ENCODE results near the gene SLC51A. TPM values are rescaled to one million over a fixed set of nuclear protein-coding genes. Genes with fewer than 3 reads are reported as not detected.
A peak's percentile ranks its signal among the peaks of the same experiment; 100 is the strongest.

SLC51A gene
- total and polyA plus RNA-seq, 2 of the 13 experiments (the other 11 are each of a cell fraction or from before 2014, with no cell fraction given): 4.3 to 48.8 TPM

- no peak for TF ChIP-seq ZNF142 (CRISPR knock-in tag; IDR thresholded peaks at IDR 0.05)
- TF ChIP-seq DBP (CRISPR knock-in tag; IDR thresholded peaks at IDR 0.05; ENCODE audit: not compliant biosample characterization): no peak
- TF ChIP-seq RXRB (CRISPR knock-in tag; IDR thresholded peaks at IDR 0.05; ENCODE audit: borderline replicate concordance): 0 out of 2 replicates have a peak, but pooled peaks have one; percentile 11
- TF ChIP-seq TRIM24 (CRISPR knock-in tag; IDR thresholded peaks at IDR 0.05): no peak
- no peak; the same call in 1 of the 2 replicates for TF ChIP-seq ADNP (CRISPR knock-in tag; IDR thresholded peaks at IDR 0.05)
- no peak for TF ChIP-seq SP2 (CRISPR knock-in tag; IDR thresholded peaks at IDR 0.05)
- TF ChIP-seq ZNF549 (CRISPR knock-in tag; IDR thresholded peaks at IDR 0.05): no peak
- no peak for TF ChIP-seq SNAPC2 (CRISPR knock-in tag; IDR thresholded peaks at IDR 0.05)
- no peak for TF ChIP-seq FIP1L1 (IDR thresholded peaks at IDR 0.05; ENCODE audit: borderline replicate concordance, insufficient read depth, low read depth, low read length)
- TF ChIP-seq ZNF687 (CRISPR knock-in tag; IDR thresholded peaks at IDR 0.05): peak; percentile 70
- TF ChIP-seq FOXA1 (IDR thresholded peaks at IDR 0.05): no peak
- no peak for TF ChIP-seq FOXA1 (CRISPR knock-in tag; IDR thresholded peaks at IDR 0.05)
- no peak for TF ChIP-seq AGO2 (optimal IDR thresholded peaks at IDR 0.05; ENCODE audit: low read depth, low read length)
- TF ChIP-seq HOXA7 (CRISPR knock-in tag; IDR thresholded peaks at IDR 0.05): no peak
- no peak for TF ChIP-seq GATAD1 (CRISPR knock-in tag; IDR thresholded peaks at IDR 0.05)
- TF ChIP-seq ZBTB20 (CRISPR knock-in tag; IDR thresholded peaks at IDR 0.05; ENCODE audit: borderline replicate concordance, low read depth): no peak
- no peak for TF ChIP-seq GPN1 (CRISPR knock-in tag; IDR thresholded peaks at IDR 0.05; ENCODE audit: borderline replicate concordance)
- no peak for TF ChIP-seq ZNF331 (CRISPR knock-in tag; IDR thresholded peaks at IDR 0.05)
- no peak for TF ChIP-seq ZSCAN31 (CRISPR knock-in tag; IDR thresholded peaks at IDR 0.05; ENCODE audit: low read depth)
Observed at GRCh38 chr3:196210673-196211556, 5.4 kb upstream of the SLC51A start, which contains the start of gene ZDHHC19 (continued).
